H9 (cell line): ENCODE measurements around the gene CFAP97D2. TPM values are rescaled to one million over a fixed set of nuclear protein-coding genes. Genes with fewer than 3 reads are reported as not detected.

Experiments used
- DNase-seq: peaks from one replicate; pipeline ENCODE4 v3.0.0-alpha.2; 2017
- H2AFZ ChIP-seq: one replicate; pipeline ENCODE4 v1.6.1; 2013; ENCODE audit warnings: mild to moderate bottlenecking, low read length, control low read depth, moderate library complexity
- H2AK5ac ChIP-seq: 2 replicates; pipeline ENCODE4 v1.6.1; 2013; ENCODE audit warnings: low read length, control low read depth, mixed read lengths; ENCODE audit not compliant: insufficient read length
- H2BK120ac ChIP-seq: one replicate; pipeline ENCODE4 v1.6.1; 2013; ENCODE audit warnings: low read depth, mild to moderate bottlenecking, low read length, control low read depth, inconsistent platforms; ENCODE audit not compliant: poor library complexity, severe bottlenecking
- H2BK12ac ChIP-seq: 2 replicates; pipeline ENCODE4 v1.6.1; 2013; ENCODE audit warnings: low read length, control low read depth, mixed read lengths, low read depth; ENCODE audit not compliant: insufficient read length
- H2BK15ac ChIP-seq: 2 replicates; pipeline ENCODE4 v1.6.1; 2013; ENCODE audit warnings: low read depth, low read length, control low read depth
- H2BK20ac ChIP-seq: one replicate; pipeline ENCODE4 v1.6.1; 2013; ENCODE audit warnings: low read depth, mild to moderate bottlenecking, low read length, control low read depth, inconsistent platforms; ENCODE audit not compliant: poor library complexity, severe bottlenecking
- H2BK5ac ChIP-seq: 2 replicates; pipeline ENCODE4 v1.6.1; 2013; ENCODE audit warnings: low read length, control low read depth, mixed read lengths; ENCODE audit not compliant: insufficient read length
- H3K14ac ChIP-seq: 2 replicates; pipeline ENCODE4 v1.6.1; 2013; ENCODE audit warnings: low read length, control low read depth; ENCODE audit not compliant: insufficient read depth
- H3K18ac ChIP-seq: 2 replicates; pipeline ENCODE4 v1.6.1; 2013; ENCODE audit warnings: low read depth, mild to moderate bottlenecking, mixed read lengths, low read length, control low read depth; ENCODE audit not compliant: insufficient read length
- H3K23ac ChIP-seq: 2 replicates; pipeline ENCODE4 v1.6.1; 2013; ENCODE audit warnings: low read length, control low read depth, mixed read lengths, low read depth; ENCODE audit not compliant: insufficient read length
- H3K23me2 ChIP-seq: 2 replicates; pipeline ENCODE4 v1.6.1; 2013; ENCODE audit warnings: low read depth, mild to moderate bottlenecking, mixed read lengths, low read length, control low read depth; ENCODE audit not compliant: insufficient read length, poor library complexity, severe bottlenecking
- H3K27ac ChIP-seq: 2 replicates; pipeline ENCODE4 v1.5.1; 2013; ENCODE audit warnings: low read length, control low read depth, mixed read lengths, low read depth; ENCODE audit not compliant: insufficient read length
- H3K27me3 ChIP-seq: 2 replicates; pipeline ENCODE4 v1.6.1; 2013; ENCODE audit warnings: low read length, control low read depth, inconsistent platforms; ENCODE audit not compliant: insufficient read depth
- H3K4ac ChIP-seq: 2 replicates; pipeline ENCODE4 v1.6.1; 2013; ENCODE audit warnings: low read depth, mild to moderate bottlenecking, control low read depth, inconsistent platforms, low read length, moderate library complexity
- H3K4me1 ChIP-seq: 2 replicates; pipeline ENCODE4 v1.6.1; 2013; ENCODE audit warnings: low read length, control low read depth, inconsistent platforms; ENCODE audit not compliant: insufficient read depth
- H3K4me2 ChIP-seq: 2 replicates; pipeline ENCODE4 v1.6.1; 2013; ENCODE audit warnings: low read length, control low read depth, mixed read lengths; ENCODE audit not compliant: insufficient read length, insufficient read depth
- H3K56ac ChIP-seq: 2 replicates; pipeline ENCODE4 v1.6.1; 2013; ENCODE audit warnings: low read depth, mild to moderate bottlenecking, mixed read lengths, low read length, control low read depth; ENCODE audit not compliant: insufficient read length
- H3K79me1 ChIP-seq: 2 replicates; pipeline ENCODE4 v1.6.1; 2013; ENCODE audit warnings: low read depth, mild to moderate bottlenecking, moderate library complexity, low read length, control low read depth, inconsistent platforms; ENCODE audit not compliant: insufficient read depth, poor library complexity, severe bottlenecking
- H3K79me2 ChIP-seq: 2 replicates; pipeline ENCODE4 v1.6.1; 2013; ENCODE audit warnings: low read length, control low read depth, inconsistent platforms; ENCODE audit not compliant: insufficient read depth
- H3K9ac ChIP-seq: 2 replicates; pipeline ENCODE4 v1.6.1; 2013; ENCODE audit warnings: low read length, control low read depth, mixed read lengths; ENCODE audit not compliant: insufficient read length; ENCODE audit errors: extremely low read depth
- H3K9me3 ChIP-seq: one replicate; pipeline ENCODE4 v1.6.1; 2013; ENCODE audit warnings: low read depth, low read length, inconsistent platforms; ENCODE audit not compliant: control insufficient read depth
- H3T11ph ChIP-seq: one replicate; pipeline ENCODE4 v1.6.1; 2013; ENCODE audit warnings: mild to moderate bottlenecking, low read length, control low read depth, inconsistent platforms
- H4K20me1 ChIP-seq: one replicate; pipeline ENCODE4 v1.6.1; 2013; ENCODE audit not compliant: control insufficient read depth, insufficient read length, insufficient read depth
- H4K5ac ChIP-seq: 2 replicates; pipeline ENCODE4 v1.6.1; 2013; ENCODE audit warnings: low read depth, mild to moderate bottlenecking, mixed read lengths, low read length, control low read depth; ENCODE audit not compliant: insufficient read length
- H4K8ac ChIP-seq: replicated peaks from 2 replicates; pipeline ENCODE4 v1.6.1; 2013; ENCODE audit warnings: low read length, control low read depth, mixed read lengths, low read depth; ENCODE audit not compliant: insufficient read length
- H4K91ac ChIP-seq: 2 replicates; pipeline ENCODE4 v1.6.1; 2013; ENCODE audit warnings: low read depth, mild to moderate bottlenecking, moderate library complexity, mixed read lengths, low read length, control low read depth; ENCODE audit not compliant: insufficient read length
- H3K27ac Mint-ChIP-seq, 3 experiments: 2 replicates in 2 of 3; 3 replicates in 1 of 3; pipeline ENCODE4 v1.8.0; 2020 to 2021; ENCODE audit warnings: mixed read lengths in 3 of 3, mild to moderate bottlenecking in 1 of 3, moderate library complexity in 1 of 3
- H3K27me3 Mint-ChIP-seq: 2 replicates; pipeline ENCODE4 v1.8.0; 2021; ENCODE audit warnings: low read depth, mild to moderate bottlenecking, moderate library complexity, mixed read lengths
- H3K36me3 Mint-ChIP-seq, 3 experiments: 2 replicates in 2 of 3; 3 replicates in 1 of 3; pipeline ENCODE4 v1.8.0; 2020 to 2021; ENCODE audit warnings: low read depth in 3 of 3, mixed read lengths in 3 of 3; ENCODE audit not compliant: insufficient read depth in 1 of 3
- H3K4me1 Mint-ChIP-seq, 2 experiments: 2 replicates each; pipeline ENCODE4 v1.8.0; 2020; ENCODE audit warnings: mixed read lengths in 2 of 2
- H3K4me3 Mint-ChIP-seq, 2 experiments: 2 replicates in 1 of 2; 3 replicates in 1 of 2; pipeline ENCODE4 v1.8.0; 2020 to 2021; ENCODE audit warnings: mild to moderate bottlenecking in 2 of 2, mixed read lengths in 2 of 2, moderate library complexity in 1 of 2
- H3K9me3 Mint-ChIP-seq, 2 experiments: 2 replicates in 1 of 2; 3 replicates in 1 of 2; pipeline ENCODE4 v1.8.0; 2020; ENCODE audit warnings: mild to moderate bottlenecking in 2 of 2, mixed read lengths in 2 of 2, moderate library complexity in 1 of 2
- CTCF ChIP-seq: fragments of 200-600 bp; sonication (generic); conservative IDR thresholded peaks from 3 replicates; pipeline ENCODE4 v1.8.0; 2021; ENCODE audit warnings: antibody characterized with exemption, mild to moderate bottlenecking
- WGBS: extraction: QIAGEN DNeasy Blood & Tissue Kit; methylation state at CpG from one replicate; pipeline ENCODE4 v1.1.7; 2013; ENCODE audit warnings: missing lambda C conversion rate, low lambda C conversion rate, mixed read lengths; ENCODE audit not compliant: insufficient read length; ENCODE audit errors: extremely low coverage; 5-methylcytosine and 5-hydroxymethylcytosine counted together
- total RNA-seq: library from RNA; stranded (reverse); gene quantifications from 2 replicates; pipeline ENCODE4 v1.2.1, GENCODE V29; 2021

CFAP97D2 gene
- total RNA-seq, 1 experiment from 2014 or later, result not detected

- Mint-ChIP-seq H3K27me3 (no peaks in the 10 kb centered on the region; the same call in none of the 2 replicates), H3K4me1 (peaks cover 67 to 72% of the 10 kb centered on the region in 2 experiments), H3K9me3 (peaks cover 0 to 4% of the 10 kb centered on the region in 2 experiments; a peak in 1 of 5 replicates), H3K4me3 (peak overlapping the region in 1 of 2 experiments; percentile 8; a peak in 2 of 5 replicates), H3K36me3 (no peaks in the 10 kb centered on the region; a peak in 2 of 7 replicates), H3K27ac (peak overlapping the region; percentile 95 to 97 (median 96))
- Histone ChIP-seq H3K27me3 (no peaks in the 10 kb centered on the region), H4K5ac (no peak overlapping the region), H3K79me1 (no peaks in the 10 kb centered on the region), H2AK5ac (no peak overlapping the region), H2BK5ac (no peak overlapping the region), H3K56ac (no peak overlapping the region), H2BK12ac (no peak overlapping the region), H2AFZ (no peak overlapping the region), H4K20me1 (no peaks in the 10 kb centered on the region), H3K14ac (peak overlapping the region; percentile 22; the same call in 1 of the 2 replicates), H3T11ph (no peak overlapping the region), H3K23me2 (peaks cover 2% of the 10 kb centered on the region), H2BK120ac (no peak overlapping the region), H3K4ac (no peak overlapping the region), H2BK15ac (no peak overlapping the region), H3K79me2 (peaks cover under 1% of the 10 kb centered on the region; the same call in 1 of the 2 replicates), H4K91ac (no peak overlapping the region), H4K8ac (no peak overlapping the region), H3K23ac (no peak overlapping the region), H3K9me3 (no peaks in the 10 kb centered on the region), H3K4me2 (peak overlapping the region; percentile 15), H3K4me1 (peaks cover 16% of the 10 kb centered on the region; the same call in 1 of the 2 replicates), H2BK20ac (no peak overlapping the region), H3K9ac (no peak overlapping the region), H3K18ac (peak overlapping the region; percentile 23), H3K27ac (peak overlapping the region; percentile 63)
- TF ChIP-seq CTCF, result no peak
- WGBS, result no CpG with 5 or more reads among the region's 3 CpGs
- no peak for DNase-seq
Measured at GRCh38 chr13:114230575-114230974, 51.5 kb downstream of the CFAP97D2 start.
